HG02852 (cell line): ENCODE results near the gene SRRM3.
"Not testable (repeated sequence)": the region's sequence is repeated elsewhere in the genome, so short reads cannot be mapped to it uniquely, and the experiment has no call there.

Source experiments
- ATAC-seq: cut with Tn5 transposase; IDR thresholded peaks from one replicate; pipeline ENCODE4 v1.9.1; 2021; ENCODE audit warnings: mild to moderate bottlenecking, moderate library complexity; ENCODE audit not compliant: unreplicated experiment

The SRRM3 gene

DNA sequence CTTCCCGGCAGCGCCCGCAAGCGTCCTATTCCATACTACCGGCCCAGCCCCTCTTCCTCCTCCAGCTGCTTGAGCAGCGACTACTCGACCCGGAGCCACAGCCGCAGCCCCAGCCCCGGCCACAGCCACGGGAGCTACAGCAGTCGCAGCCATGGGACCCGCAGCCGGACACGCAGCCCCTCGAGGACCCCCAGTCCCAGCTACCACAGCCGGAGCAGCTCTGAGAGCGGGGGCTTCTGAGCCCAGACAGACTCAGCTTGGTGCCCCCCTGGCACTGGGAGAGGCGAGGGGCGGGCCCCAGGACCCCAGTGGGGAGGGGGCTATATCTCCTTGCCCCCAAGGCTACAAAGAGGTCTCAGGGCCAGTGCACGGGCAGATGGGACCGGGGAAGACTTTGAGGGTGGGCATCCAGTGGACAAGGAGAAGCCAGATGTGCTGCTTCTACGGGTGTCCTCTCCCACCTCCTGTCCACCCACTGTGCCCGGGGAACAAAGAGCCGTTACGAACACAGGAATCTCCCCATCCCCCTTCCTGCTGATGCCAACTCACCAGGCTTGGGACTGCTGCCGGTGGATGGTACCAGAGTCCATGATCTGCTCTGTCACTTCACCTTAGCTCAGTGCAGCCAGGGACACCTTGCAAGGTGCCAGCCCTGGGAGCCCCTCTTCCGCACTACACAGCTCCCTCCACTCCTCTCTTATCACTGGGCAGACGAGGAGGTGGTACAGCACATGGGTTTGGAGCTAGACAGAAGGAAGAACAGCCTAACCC lies 84.1 kb downstream of the SRRM3 start:
- no peak for ATAC-seq

DNA sequence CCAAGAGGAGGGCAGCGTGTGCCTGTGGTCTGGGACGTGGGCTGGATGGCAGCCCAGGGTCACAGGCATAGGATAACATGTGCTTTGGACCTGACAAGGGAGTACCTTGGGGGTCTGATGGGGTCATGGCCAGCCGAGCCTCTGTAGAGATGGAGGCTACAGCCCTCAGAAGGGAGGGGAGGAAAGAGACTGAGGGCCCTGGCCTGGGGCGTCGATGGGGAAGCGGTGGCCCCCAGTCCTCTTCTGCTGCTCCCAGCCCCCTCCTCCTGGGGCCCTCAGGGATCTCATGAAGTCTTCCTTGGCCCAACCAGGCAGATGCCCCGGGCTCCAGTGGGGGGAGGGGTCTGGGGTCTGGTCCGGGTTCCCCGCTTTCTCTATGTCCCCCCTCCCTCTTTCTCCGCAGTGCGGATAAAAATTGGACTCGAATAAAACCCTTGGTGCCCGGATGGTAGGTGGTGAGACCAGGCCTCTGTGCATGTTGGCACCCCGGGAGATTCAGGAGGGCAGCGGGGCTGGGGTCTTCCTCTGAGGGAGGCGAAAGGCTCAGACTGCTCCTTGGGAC lies 85.2 kb downstream of the SRRM3 start:
- no peak for ATAC-seq

DNA sequence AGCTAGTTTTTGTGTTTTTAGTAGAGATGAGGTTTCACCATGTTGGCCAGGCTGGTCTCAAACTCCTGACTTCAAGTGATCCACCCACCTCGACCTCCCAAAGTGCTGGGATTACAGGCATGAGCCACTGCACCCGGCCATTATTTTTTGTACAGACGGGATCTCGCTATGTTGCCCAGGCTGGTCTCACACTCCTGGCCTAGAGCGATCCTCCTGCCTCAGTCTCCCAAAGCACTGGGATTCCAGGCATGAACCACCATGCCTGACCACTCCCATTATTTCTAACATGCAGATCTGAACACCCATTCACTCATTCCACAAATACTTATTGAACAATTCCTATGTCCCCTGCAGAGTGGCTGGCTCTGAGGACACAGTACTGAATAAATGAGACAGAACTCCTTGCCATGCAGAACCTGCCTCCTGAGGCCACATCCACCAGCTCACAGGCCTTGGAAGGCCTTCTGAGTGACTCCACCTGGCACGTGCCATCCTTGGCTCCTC lies 89.2 kb downstream of the SRRM3 start:
- ATAC-seq, result not testable (repeated sequence)

DNA sequence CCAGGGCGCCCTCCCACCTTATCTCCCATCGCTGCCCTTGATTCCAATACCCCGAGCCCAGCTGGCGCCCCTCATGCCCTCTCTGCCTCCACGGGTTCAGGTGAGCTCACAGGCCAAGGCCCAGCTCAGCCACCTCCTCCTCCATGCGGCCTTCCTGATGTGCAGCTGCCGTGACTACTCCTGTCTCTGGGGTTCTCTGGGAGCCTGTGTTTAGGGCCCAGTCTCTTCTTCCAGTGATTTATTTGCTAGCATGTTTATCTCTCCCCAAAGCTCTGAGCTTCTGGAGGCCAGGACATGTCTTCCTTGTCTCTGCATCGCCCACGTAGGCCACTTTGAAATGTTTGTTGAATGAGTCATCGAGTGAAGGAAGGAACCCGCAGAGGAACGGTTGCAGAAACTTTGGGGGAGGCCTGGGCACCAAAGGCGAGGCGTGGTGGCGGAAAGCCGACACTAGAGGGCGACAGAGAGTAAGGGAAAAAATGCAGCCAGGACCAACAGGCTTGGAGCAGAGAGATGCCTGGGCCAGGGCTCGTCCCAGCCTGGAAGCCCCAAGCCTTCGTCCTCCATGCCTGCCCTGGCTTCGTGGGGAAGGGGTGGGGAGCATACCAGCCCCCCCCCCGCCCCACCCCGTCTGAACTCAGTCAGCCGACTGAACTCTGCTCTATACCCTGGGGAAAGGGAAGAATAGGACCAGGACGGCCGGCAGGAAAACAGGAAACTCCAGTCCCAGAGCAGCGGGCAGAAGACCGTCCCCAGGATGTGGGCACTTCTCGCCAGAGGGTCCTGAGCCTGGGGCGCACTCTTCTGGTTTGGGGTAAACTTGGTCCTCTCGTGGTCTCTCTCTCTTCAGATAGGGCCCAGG lies 89.9 kb downstream of the SRRM3 start:
- peak; percentile 74 for ATAC-seq

DNA sequence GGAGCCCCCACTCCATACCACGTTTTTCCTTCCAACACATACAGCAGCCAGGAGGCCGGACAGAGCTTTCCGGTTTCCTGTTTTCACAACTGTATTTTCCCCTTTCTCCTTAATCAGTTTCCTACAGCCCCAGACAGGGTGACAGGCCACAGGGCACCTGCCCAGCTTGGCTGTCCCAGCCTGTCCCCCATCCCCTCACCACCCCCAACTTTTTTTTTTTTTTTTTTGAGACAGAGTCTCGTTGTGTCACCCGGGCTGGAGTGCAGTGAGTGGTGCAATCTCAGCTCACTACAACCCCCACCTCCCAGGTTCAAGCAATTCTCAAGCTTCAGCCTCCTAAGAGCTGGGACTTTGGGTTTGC lies 90.5 kb downstream of the SRRM3 start:
- ATAC-seq, result no peak

DNA sequence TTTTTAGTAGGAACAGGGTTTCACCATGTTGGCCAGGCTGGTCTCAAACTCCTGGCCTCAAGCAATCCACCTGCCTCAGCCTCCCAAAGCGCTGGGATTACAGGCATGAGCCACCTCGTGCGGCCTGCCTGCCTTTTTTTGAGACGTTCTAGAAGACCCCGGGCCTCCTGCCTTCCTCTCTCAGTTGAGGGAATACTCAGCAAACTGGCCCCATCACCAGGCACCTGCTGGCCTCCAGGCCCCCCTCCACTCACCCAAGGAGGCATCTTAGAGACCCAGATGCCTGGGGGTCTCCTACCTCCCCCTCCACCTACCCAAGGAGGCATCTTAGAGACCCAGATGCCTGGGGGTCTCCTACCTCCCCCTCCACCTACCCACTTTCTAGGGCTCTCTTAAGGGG lies 91.2 kb downstream of the SRRM3 start:
- ATAC-seq, result not testable (repeated sequence)

DNA sequence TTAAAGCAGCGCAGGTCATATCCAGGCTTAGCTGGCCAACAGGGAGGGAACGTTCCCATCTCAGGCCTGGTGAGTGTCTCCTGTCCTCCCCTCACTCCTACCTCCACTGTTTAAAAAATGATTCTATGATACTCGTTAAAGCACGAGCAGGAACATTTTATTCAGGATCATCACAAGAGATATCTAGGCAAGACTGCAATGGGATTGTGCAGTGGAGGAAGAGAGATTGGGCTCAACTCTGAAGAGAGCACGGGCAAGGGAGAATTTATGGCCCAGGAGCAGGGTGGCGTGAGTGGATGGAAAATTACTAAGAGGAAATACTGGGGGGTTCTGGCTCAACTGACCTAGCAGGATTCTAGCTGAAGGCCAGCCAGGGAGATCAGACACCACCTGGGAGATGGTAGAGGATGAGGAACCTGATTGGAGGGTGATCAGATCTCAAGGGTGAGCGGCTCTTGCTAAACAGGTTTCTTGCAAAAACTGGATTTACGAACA lies 91.8 kb downstream of the SRRM3 start:
- no peak for ATAC-seq

DNA sequence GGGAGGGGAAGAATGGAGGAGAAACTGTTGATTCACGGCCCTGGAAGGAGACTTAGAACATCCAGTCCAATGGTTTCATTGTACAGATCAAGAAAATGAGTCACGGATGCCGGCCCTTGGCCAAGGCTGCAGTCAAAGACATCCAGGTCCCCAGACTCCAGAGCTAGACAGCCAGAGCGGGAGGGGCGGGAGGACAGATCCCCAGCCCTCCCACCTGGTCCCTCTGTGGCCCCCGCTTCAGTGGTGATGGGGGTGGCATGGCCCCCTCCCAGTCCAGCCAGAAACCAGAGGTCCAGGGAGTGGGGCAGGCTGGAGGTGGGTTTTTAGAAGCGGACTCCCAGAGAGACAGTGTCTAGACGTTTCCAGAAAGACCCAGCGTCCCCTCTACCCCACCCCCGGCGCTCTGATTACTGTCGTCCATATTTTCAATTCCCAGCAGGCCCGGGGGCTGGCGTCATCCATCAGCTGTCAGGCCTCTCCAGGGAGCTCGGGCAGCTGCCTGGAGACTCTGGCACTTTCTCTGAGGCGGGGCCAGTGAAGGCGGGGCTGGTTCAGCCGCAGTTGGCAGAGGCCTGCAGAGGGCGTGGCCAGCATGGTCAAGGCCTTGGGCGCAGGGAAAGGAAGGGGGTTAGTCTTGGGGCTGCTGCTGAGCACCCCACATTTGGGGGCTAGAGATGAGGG lies 92.8 kb downstream of the SRRM3 start:
- ATAC-seq, result no peak

DNA sequence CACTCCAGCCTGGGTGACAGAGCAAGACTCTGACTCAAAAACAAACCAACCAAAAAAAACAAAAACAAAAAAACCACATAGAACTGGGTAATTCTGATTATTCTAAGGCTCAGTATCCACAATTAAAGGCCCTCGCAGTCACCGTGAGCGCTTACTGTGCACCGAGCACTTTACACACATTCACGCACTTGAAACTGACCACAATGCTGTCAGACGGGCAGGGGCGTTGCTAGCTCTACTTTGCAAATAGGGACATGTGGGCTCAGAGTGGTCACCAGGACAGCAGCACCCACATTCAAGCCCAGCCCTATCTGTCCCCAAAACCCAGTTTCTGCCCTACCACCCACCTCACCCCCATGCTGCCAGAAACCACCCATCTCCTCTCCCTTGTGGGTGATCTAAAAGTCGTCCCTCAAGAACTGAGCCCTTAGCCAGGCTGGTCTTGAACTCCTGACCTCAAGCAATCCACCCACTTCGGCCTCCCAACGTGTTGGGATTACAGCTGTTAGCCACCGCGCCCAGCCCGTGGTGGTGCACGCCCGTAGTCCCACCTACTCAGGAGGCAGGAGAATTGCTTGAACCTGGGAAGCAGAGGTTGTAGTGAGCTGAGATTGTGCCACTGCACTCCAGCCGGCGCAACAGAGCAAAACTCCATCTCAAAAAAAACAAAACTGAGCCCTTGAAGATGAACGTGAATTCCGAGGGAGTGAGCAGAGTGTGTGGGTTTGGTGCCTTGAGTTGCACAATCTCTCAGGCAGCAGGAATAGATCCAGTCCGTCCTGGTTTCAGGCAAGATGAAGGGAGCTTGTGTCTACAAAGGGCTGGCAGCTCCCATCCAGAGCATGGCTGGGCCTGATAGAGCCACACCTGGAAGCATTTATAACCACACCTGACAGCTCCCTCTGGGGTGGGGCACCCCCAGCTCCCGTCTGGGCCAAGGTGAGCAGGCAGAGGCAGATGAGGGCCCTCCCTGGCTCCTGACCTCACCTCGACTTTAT lies 95.3 kb downstream of the SRRM3 start:
- no peak for ATAC-seq

DNA sequence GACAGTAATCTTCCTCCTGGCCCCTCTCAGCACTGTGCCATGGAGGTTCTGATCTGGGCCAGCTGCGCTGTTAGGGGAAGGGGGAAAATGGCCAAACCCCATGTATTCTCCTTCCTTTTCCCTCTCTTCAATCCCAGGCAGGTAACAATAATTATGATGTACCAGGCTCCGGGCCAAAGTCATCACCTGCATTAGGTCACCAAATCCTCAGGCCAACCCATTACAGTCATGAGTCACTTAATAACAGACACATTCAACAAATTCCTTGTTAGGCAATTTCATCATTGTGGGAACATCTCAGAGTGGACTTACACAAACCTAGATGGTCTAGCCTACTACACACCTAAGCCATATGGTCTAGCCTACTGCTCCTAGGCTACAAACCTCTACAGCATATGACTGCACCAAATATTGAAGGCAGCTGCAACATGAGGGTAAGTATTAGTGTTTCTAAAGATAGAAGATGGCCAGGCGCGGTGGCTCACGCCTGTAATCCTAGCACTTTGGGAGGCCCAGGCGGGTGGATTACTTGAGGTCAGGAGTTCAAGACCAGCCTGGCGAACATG lies 98.6 kb downstream of the SRRM3 start:
- no peak for ATAC-seq

DNA sequence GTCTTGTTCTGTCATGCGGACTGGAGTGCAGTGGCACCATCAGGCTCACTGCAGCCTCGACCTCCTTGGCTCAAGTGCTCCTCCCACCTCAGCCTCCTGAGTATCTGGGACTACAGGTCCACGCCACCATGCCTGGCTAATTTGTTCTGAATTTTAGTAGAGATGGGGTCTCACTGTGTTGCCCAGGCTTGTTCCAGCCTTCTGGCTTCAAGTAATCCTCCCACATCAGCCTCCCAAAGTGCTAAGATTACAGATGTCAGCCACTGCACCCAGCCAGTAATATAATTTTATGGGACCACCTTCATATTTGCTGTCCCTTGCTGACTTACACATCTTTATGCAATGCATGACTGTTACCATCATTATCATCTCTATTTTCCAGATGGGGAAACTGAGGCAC lies 99.3 kb downstream of the SRRM3 start:
- no peak for ATAC-seq

DNA sequence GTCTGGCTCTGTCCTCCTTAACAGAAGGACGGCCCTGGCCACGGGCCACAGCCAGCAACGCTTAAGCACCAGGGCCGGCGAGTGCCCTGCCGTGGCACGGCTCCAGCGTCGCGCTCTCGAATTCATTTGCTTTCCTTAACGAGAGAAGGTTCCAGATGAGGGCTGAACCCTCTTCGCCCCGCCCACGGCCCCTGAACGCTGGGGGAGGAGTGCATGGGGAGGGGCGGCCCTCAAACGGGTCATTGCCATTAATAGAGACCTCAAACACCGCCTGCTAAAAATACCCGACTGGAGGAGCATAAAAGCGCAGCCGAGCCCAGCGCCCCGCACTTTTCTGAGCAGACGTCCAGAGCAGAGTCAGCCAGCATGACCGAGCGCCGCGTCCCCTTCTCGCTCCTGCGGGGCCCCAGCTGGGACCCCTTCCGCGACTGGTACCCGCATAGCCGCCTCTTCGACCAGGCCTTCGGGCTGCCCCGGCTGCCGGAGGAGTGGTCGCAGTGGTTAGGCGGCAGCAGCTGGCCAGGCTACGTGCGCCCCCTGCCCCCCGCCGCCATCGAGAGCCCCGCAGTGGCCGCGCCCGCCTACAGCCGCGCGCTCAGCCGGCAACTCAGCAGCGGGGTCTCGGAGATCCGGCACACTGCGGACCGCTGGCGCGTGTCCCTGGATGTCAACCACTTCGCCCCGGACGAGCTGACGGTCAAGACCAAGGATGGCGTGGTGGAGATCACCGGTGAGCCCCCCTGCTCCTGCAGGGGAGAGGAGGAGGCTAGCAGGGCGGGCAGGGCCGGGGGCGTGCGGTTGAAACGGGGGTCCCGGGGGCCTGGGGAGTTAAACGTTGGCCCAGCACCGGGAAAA lies 100.9 kb downstream of the SRRM3 start, which contains the start of gene HSPB1:
TSS of gene HSPB1 (plus strand) at position 327 of the 855 bp plus-strand sequence. CDS start at position 367, 40 bp downstream.
- peak; percentile 61 for ATAC-seq

DNA sequence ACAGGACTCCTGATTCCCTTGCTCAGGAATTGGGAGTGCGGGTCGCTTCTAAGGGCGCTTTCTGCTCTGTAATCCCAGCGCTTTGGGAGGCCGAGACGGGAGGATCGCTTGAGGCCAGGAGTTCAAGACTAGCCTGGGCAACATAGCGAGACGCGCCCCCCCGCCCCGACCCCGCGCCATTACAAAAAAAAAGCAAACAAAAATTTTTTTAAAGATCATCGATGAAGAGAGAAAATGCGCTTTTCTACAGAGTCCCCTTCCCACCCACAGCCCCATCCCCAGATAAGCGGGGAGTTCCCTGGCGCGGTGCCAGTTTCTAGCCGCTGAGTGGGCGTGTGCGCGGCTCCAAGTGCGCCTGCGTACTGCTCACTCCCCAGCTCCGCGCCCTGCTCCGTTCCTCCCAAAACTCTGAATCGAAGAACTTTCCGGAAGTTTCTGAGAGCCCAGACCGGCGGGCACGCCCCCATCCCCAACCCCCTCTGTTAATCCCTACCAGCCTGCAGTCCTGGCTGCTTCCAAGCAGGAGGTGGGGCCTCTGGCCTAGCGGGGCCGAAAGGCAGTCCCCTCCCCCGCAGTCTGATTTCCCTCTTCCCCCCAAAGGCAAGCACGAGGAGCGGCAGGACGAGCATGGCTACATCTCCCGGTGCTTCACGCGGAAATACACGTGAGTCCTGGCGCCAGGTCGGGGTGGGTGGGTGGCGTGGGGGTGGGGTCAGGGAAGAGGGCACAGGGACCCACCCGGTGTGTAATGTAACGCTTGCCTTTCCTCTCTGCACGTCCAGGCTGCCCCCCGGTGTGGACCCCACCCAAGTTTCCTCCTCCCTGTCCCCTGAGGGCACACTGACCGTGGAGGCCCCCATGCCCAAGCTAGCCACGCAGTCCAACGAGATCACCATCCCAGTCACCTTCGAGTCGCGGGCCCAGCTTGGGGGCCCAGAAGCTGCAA lies 101.8 kb downstream of the SRRM3 start:
- ATAC-seq, result peak; percentile 36

DNA sequence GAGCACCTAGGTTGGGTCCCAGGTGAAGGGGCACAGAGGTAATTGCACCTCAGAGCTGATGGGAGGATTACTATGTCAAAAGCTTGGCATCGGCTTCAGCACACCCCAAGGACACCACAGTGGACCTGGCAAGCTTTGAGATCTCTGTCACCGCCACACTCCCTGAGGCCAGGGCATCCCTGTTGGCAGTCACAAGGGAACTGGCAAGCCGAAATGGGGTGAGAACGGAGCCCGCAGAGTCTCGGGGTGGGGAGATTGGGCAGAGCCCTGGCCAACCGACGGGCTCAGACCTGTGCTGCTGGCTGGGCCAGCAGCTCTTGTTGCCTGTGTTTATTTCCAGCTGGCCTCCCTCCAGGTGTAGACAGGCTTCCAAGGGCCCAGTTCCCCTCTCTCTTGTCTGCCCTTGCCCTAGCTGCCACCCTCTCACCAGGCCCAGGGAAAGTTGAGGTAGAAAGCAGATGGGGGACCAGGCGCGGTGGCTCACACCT lies 103.2 kb downstream of the SRRM3 start:
- ATAC-seq, result no peak

DNA sequence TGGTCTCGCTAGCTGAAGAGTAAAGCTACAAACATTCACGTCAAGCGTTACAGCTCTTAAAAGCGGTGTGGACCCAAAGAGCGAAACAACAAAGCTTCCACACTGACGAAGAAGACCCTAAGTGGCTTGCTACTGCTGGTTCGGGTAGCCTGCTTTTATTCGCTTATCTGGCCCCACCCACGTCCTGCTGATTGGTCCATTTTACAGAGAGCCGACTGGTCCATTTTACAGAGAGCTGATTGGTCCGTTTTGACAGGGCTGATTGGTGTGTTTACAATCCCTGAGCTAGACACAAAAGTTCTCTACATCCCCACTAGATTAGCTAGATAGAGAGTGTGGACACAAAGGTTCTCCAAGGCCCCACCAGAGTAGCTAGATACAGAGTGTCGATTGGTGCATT lies 107.2 kb downstream of the SRRM3 start:
- not testable (repeated sequence) for ATAC-seq

DNA sequence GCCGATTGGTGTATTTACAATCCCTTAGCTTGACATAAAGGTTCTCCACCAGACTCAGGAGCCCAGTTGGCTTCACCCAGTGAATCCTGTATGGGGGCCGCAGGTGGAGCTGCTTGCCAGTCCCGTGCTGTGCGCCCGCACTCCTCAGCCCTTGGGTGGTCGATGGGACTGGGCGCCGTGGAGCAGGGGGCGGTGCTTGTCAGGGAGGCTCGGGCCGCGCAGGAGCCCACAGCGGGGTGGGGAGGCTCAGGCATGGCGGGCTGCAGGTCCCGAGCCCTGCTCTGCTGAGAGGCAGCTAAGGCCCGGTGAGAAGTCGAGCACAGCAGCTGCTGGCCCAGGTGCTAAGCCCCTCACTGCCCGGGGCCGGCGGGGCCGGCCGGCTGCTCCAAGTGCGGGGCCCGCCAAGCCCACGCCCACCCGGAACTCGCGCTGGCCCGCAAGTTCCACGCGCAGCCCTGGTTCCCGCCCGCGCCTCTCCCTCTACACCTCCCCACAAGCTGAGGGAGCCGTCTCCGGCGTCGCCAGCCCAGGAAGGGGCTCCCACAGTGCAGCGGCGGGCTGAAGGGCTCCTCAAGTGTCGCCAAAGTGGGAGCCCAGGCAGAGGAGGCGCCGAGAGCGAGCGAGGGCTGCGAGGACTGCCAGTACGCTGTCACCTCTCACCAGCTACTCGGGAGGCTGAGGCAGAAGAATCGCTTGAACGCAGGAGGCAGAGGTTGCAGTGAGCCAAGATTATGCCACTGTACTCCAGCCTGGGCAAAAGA lies 107.8 kb downstream of the SRRM3 start:
- ATAC-seq, result not testable (repeated sequence)
